Body of pancreas (tissue), 4 donors: ENCODE measurements around the gene CORO1C.

Source experiments
- CTCF ChIP-seq, 7 experiments: fragments of 450-650 bp in 4 of 7; fragments of 200-600 bp in 3 of 7; sonication (generic) in 3 of 7; IDR thresholded peaks; one replicate each; pipeline ENCODE4 v1.5.1; 2016 to 2019; ENCODE audit warnings: antibody characterized with exemption in 7 of 7
- POLR2A ChIP-seq, 3 donors: fragments of 450-650 bp; IDR thresholded peaks; one replicate each; pipeline ENCODE4 v1.6.1; 2016; ENCODE audit warnings: antibody characterized with exemption in 3 of 3, mild to moderate bottlenecking in 2 of 3

DNA sequence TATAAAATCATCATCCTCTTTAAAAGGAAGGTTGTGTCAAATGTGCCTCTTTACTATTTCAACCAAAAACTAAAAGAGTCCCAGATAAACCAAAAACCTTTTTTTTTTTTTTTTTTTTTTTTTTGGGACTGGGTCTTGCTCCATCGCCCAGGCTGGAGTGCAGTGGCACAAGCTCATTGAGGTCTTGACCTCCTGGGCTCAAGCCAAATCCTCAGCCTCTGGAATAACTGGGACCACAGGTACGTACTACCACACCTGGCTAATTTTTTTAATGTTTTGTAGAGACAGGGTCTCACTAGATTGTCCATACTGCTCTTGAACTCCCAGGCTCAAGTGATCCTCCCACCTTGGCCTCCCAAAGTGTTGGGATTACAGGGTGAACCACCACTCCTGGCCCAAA lies 81.2 kb downstream of the CORO1C start:
- TF ChIP-seq CTCF (IDR thresholded peaks at IDR 0.05) (no peak), POLR2A (IDR thresholded peaks at IDR 0.05) (no peak)
